Ishikawa (cell line): ENCODE data around the gene GREB1L.

ENCODE experiments used
- CEBPB ChIP-seq: IDR thresholded peaks from 2 replicates; pipeline ENCODE4 v1.6.1; 2012
- EGR1 ChIP-seq: IDR thresholded peaks from 2 replicates; pipeline ENCODE4 v1.6.1; 2012
- EP300 ChIP-seq: IDR thresholded peaks from 2 replicates; pipeline ENCODE4 v1.6.1; 2012; ENCODE audit warnings: borderline replicate concordance
- FOXM1 ChIP-seq: IDR thresholded peaks from 2 replicates; pipeline ENCODE4 v1.6.1; 2012; ENCODE audit warnings: low read depth, borderline replicate concordance
- MAX ChIP-seq: IDR thresholded peaks from 2 replicates; pipeline ENCODE4 v1.6.1; 2012
- NFIC ChIP-seq: IDR thresholded peaks from 2 replicates; pipeline ENCODE4 v1.6.1; 2012
- RAD21 ChIP-seq: IDR thresholded peaks from 2 replicates; pipeline ENCODE4 v1.6.1; 2012; ENCODE audit warnings: low read depth
- REST ChIP-seq: IDR thresholded peaks from 2 replicates; pipeline ENCODE4 v1.6.1; 2012; ENCODE audit warnings: low read depth, mild to moderate bottlenecking
- TAF1 ChIP-seq: IDR thresholded peaks from 2 replicates; pipeline ENCODE4 v1.6.1; 2012; ENCODE audit warnings: low read depth, mild to moderate bottlenecking
- TCF12 ChIP-seq: IDR thresholded peaks from 2 replicates; pipeline ENCODE4 v1.6.1; 2012; ENCODE audit warnings: low read depth
- TEAD4 ChIP-seq: IDR thresholded peaks from 2 replicates; pipeline ENCODE4 v1.6.1; 2012
- USF1 ChIP-seq: IDR thresholded peaks from 2 replicates; pipeline ENCODE4 v1.6.1; 2012
- YY1 ChIP-seq: IDR thresholded peaks from 2 replicates; pipeline ENCODE4 v1.6.1; 2012; ENCODE audit warnings: low read depth
- ZBTB7A ChIP-seq: IDR thresholded peaks from 2 replicates; pipeline ENCODE4 v1.6.1; 2012; ENCODE audit warnings: low read depth

Gene GREB1L

GRCh38 chr18:21559195-21559594 lies 317.2 kb downstream of the GREB1L start:
- TF ChIP-seq TCF12: no peak
- TF ChIP-seq TEAD4: no peak
- TF ChIP-seq FOXM1: no peak
- TF ChIP-seq EGR1: no peak
- TF ChIP-seq USF1: no peak
- no peak for TF ChIP-seq YY1
- TF ChIP-seq EP300: no peak
- TF ChIP-seq REST: no peak
- TF ChIP-seq ZBTB7A: no peak
- no peak for TF ChIP-seq NFIC
- no peak for TF ChIP-seq TAF1
- TF ChIP-seq MAX: no peak
- TF ChIP-seq RAD21: no peak

GRCh38 chr18:21571772-21572171 lies 329.7 kb downstream of the GREB1L start:
- TF ChIP-seq EGR1: no peak
- TF ChIP-seq TAF1: no peak
- TF ChIP-seq CEBPB: no peak
- TF ChIP-seq TEAD4: no peak
- TF ChIP-seq TCF12: no peak
- no peak for TF ChIP-seq MAX
